NCI-H128 (cell line): ENCODE results near the gene MMRN2.
"Not testable (repeated sequence)": the region's sequence is repeated elsewhere in the genome, so short reads cannot be mapped to it uniquely, and the experiment has no call there.

Experiments used
- DNase-seq: peaks from one replicate; lab custom pipeline; 2025; ENCODE audit not compliant: unreplicated experiment; lab: John Stamatoyannopoulos, UW

Gene MMRN2

DNA sequence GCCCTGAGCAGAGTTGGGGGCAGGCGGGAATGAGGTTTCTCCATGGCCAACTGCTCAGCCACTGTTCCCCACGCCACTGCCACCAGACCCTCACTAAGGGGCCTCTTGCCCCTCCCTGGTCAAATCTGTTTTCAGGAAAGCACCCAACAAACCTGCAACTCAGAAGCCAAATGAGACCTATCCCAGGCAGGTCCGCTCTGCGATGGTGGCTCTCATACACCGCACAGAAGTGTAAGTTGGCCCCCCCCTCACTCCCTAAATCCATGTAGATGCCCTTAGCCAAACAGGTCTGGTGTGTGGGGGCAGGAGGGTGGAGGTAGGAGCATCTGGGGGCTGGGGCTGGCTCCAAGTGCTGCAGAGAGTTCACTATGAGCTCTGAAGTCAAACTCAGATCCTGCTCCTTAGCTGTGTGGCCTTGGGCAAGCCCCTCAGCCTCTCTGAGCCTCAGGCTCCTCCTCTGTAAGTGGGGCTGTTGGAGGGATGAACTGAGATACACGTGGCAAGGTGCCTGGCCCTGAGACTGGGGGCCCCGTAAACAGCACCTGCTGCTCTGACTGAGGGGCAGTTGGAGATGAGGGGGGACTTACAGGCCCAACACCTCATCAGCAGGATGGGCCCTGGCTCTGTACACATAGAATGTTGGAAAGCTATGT is 1.1 kb downstream of the MMRN2 start:
- DNase-seq = no peak

DNA sequence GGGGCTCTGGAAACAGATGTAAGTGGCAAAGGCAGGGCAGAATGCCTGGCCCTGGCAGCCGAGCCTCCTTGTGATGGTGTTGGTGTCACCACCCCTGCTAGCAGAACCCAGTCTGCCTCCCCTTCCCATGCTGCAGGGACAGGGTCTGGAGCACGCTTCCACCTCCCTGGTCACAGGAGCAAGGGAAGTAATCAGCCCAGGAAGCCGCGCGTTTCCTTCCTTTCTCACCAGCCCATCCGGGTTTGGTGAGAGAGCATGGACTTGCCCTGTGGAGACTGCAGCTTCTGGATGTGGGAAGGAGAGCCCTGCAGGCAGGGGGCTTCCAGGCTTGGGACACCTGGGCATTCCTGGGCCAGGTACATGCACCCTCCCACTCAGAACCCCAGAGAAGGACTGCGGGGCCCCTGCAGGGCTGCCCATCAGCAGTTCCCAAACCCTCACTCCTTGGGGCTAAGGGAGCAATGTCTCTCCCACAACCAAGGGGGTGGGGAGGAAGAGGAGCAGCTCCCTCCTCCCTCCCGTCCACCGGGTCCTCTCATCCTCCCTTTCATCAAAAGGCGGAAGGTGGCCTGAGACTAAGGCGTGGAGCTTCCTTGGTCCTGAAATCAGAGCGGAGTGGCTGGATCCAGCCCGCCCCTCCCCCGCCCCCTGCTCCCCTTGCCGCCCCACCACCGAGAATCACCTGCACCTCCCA is 1.8 kb downstream of the MMRN2 start:
- no peak for DNase-seq

DNA sequence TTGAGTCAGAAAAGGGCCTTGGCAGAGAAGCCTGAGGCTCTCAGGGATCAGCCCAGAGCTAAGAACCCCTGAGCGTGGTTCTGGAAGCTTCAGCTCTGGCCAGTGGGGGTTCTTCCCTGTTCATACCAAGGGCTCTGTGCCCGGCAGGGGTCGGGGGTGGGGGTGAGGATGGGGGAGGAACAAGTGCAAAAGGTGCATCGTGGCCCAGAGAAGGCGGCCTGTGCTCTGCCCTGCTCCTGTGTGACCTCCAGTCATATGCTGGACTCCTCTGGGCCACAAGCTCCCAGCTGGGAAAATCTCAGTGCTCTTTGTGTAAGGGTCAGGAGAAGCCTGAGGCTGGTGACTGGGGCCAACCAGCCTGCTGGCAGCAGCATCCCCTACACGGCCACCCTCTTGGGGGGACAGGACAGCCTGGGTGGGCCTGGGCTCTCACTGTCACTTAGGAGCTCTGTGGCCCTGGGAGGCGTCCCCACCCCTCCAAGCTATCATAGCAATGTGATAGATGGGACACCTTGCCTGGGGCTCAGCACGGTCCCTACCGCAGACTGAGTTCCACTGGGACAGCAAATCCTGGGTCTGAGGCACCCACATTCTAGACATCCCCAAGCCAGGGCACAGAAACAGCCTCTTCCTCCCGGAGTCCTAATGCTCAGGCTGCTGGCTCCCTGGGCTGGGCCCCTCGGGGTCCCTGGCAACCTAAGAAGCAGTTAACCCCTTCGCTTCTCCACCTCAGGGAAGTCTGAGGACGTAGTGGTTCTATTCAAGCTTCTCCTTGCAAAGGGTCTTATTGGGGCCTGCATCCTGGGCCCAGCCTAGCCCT is 2.5 kb downstream of the MMRN2 start:
- no peak for DNase-seq

DNA sequence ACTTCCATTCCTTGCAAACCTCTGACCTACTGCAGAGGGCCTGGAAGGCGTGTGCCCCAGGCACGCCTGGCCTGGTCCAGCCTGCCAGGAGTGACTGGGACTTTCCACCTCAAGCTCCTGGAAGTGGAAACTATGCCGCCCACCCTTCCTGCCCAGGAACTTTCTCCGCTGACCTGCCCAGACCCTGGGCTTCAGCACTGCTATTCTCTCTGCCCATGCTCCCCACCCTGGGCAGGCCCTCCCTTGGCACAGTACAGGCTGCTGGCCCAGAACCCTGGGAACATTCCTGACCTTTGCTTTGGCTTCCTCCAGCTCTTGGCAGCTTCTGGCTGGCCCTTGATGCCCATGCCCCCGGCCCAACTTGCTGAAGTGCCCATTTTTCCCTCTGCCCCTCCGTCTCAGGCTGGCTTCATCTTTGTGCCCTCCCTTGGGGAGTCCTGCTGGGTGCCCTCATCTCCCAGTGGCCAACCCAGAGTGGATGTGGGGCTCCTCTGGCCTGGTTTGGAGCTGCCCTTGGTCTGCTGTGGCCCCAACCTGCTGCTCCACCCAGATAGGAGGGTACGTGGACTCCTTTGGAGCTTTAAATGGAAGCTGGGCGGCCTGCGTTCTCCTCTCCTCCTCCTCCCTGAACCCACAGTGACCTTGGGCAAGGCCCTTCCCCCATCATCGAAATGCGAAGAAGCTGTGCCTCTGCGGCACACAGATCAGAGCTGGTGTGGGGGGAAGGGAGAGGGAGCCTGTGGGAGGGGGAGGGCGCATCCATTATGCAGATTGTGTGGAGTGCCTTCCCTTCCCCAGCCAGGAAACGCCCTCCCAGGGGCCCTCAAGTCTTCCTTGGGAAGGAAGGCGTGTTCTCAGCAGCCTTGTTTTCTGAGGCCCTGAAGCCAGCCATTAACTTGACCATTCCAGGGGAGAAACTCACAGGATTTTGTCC is 3.4 kb downstream of the MMRN2 start:
- no peak for DNase-seq

DNA sequence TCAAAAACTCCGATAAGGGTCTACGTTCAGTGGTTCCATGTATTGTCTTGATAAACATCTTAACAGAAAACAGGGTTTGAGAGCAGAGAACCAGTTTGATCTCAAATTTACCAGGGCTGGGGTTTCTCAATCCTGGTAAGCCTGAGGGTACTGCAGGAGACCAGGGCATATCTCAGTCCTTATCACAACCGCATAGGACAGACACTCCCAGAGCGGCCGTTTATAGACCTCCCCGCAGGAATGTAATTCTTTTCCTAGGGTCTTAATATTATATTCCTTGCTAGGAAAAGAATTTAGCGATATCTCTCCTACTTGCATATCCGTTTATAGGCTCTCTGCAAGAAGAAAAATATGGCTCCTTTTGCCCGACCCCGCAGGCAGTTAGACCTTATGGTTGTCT is 4.7 kb downstream of the MMRN2 start:
- DNase-seq = not testable (repeated sequence)

DNA sequence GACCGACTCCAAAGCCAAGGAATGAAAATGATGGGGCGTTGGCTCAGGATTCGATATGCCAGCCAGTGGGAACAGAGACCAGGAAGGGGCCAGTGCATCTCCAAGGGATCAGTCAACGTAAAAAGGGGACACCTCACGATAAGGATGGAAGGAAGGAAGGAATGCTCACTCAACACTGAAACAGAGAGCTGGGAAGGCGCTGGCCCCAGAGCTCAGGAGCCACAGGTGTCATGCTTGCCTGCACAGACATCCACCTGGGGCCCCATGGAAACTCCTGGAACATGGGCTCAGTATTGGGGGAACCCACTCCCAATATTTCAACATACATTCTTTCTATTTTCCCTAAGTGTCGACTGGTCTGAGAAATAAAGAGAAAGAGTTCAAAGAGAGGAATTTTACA is 5.3 kb downstream of the MMRN2 start:
- DNase-seq = no peak

DNA sequence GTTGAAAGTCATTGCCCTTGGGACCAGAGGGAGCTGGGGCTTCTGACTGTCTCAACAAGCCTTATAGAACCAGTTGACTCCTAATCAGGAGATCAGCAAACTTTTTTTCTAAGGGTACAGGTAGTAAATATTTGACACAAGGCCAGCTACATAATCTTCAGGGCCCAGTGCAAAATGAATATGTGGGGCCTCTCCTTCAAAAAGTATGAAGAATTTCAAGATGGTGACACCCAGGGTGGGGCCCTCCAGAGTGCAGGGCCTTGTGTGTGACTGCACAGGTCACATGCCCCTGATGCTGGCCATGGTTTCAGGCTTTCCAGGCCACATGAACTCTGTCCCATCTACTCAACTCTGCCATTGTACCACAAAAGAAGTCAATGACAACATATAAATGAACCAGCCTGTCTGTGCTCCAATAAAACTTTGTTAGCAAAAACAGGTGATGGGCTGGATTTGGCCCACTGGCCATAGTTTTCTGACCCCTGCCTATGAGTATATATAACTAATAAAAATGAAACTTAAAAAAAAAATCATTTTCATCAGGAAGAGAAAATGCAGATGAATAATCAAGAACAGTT is 6.1 kb downstream of the MMRN2 start:
- no peak for DNase-seq

DNA sequence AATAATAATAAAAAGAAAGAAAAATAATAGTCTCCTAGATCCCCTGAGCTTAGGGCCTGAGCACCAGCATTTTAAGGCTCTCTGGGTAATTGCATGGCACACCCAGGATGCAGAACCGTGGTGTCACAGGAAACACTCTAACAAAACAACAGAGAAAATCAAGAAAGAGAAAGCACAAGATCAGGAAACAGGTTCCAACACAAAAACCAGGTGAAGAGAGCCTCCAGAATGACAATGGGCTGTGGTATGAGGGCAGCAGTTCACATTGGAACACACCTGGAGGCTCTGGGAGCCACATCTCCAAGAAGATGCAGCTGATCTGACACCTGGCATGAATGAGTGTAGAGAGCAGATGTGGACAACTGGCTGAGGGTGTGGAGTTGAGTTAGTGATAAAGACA is 7.1 kb downstream of the MMRN2 start:
- no peak for DNase-seq

DNA sequence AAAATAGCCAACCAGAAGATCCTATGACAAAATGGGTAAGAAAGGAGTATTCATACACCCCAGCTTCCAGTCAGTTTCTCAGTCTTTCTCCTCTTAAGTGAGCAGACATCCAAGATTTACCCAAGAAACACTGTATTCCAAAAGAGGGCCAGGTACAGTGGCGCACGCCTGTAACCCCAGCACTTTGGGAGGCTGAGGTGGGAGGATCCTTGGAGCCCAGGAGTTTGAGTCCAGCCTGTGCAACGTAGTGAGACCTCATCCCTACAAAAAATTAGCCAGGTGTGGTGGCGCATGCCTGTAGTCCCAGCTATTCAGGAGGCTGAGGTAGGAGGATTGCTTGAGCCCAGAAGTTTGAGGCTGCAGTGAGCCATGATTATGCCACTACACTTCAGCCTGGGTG is 9.6 kb downstream of the MMRN2 start:
- DNase-seq = not testable (repeated sequence)

DNA sequence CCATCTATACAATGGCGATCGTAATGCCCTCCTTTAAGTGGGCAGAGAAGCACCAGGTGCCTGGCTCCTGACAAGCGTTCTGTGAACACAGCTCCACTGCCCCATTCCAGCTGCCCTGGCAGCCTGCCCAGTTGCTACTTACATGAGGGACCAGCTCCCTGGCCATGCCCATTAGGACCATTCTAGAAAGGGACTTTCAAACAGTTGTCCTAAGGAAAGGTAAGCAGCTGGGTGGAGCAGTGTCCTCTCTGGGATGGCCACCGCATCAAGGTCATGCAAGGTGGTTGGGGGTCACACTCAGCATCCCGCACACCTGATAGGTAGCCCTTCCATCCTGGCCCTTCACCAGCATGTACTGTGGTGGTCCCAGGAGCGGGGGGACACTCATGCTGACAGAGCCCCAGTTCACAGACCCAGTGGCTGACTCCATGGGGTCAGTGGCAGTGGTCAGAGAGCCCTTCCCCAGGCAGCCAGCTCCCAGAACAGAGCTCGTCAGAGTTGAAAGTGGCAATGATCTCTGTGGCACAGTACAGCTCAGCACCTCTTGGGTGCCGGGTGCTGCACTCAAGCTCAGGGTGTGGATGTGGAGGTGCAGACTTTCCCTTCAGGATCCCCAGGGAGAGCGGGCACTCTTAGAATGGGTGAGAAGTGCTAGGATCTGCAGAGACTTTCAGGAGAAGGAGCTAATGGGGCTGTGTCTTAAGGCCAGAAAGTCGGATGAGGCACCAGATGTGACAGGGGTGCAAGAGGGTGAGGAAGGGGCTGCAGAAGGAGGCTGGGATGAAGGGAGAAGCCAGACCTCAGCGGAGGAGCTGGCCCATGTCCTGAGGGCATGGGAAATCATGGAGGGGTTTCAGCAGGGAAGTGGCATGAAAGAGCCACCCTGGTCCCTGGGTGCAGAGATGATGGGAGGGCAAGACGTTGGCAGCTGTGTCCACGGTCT is 10.9 kb downstream of the MMRN2 start:
- no peak for DNase-seq

DNA sequence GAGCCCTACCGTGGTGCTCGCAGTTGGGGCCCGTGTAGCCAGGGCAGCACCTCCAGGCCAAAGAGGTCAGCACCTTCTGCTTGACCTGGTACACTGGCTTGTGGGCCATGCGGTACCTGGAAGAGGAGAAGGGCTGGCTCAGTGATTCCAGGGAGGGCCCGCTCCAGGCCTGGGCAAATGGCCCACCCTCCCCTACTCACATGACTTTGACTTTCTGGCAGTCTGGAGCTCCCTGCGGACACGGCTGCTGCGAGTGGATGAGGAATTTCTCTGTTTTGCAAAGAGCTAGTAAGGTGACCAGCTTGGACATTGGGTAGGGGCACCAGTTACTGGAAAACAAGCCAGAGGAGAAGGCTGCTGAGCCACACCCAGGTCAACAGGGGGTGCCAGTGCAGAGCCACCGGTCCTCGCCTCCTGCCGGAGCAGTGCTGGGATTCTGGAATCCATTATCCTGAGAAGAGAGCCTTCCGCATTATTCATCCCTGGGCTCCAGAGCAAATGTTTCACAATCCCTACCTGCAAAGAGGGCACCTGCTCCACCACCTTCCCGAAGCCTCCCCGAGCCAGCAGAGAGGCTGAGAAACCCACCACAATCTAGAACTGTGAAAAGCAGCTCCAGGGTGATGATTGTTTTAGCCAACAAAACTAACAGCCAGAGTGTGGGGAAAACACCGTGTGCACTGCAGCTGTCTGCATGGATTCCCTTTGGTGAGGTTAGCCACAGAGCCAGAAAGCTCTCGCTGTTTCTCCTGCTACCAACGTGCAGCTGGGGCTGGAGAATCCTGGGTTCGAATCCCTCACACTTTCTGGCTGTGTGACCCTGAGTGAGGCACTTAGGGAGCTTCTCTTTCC is 11.8 kb downstream of the MMRN2 start:
- no peak for DNase-seq

DNA sequence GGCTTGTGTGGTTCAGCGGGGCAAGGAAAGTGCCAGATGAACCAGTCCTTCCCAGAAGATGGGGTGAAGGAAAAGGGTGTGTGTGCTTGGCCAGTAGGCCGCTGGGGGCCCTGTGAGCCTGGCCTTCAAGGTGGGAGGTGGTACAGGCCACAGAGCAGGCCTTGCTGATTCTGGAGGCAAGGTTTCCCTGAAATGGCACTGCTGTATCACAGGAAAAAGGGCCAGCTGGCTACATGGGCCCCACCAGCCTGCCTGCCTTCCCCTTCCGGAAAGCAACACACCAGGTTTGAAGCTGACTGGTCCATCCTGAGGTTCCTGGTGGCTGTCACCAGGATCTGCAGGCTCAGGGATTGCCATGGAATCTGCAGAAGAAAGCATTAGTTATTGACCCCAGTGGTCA is 12.5 kb downstream of the MMRN2 start:
- DNase-seq = no peak

DNA sequence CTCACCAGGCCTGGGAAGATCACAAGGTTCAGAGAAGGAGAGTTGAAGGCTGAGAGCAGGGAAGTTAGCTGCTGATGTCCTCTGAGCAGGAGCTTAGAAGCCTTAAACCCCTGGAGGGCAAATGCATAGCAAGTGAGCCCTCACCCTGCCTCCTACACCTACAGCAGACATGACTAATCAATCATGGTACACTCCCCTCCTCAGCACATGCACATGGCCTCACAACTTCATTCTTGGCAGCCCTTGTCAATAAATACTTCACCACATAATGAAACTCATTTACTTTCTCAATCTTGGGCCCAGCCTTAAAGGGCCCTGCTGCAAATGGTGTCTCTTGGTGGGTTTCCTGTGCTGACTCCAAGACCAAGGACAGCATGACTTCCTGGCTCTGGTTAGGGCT is 12.9 kb downstream of the MMRN2 start:
- DNase-seq = no peak

DNA sequence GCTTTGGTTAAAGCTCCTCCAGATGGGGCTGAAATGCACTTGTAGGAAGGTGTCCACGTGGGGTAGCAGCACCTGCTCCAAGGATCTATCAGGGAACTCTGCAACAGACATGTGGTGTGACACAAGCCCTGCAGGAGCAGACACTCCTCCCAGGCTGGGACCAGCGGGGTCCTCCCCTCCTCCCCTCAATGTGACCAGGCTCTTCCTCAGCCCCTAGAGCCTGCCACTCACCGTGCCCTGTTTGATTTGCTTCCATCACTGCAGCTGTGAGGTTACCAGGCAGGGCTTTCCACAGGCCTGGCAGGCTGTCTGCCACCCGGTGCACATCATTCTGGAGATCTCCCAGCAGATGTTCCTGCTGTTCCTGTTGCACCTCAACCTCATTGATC is 13.4 kb downstream of the MMRN2 start:
- DNase-seq = no peak

DNA sequence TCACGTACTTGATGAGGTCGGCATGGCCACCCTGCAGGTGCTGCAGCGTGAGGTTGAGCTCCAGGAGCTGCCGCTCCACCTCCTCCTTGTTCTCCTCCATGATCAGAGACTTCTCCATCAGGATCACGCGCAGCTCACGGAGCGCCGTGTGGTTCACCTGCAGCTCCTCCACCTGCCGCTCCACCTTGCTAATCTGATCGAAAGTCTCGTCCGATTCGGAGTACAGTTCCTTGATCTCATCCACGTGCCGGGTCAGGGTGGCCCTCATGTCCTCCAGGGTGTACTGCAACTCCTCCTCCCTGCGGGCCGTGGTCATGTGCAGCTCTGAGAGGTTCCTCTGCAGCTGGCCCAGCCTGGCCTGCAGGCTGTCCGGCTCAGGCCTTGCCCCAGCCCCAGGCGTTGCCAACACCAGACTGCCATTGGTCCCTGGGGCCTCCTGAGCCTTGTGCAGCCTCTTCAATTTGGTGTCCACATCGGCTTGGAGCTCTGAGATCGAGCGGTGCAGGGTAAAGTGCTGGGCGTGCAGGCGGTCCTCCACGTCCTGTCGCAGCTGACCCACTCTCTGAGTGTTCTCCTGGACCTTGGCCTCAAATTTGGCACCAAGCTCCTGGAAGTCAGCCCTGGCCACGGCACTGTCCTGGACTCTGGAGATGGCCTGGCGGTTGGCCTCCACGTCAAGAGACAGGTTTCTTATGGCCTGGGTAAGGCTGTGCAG is 13.9 kb downstream of the MMRN2 start:
- no peak for DNase-seq

DNA sequence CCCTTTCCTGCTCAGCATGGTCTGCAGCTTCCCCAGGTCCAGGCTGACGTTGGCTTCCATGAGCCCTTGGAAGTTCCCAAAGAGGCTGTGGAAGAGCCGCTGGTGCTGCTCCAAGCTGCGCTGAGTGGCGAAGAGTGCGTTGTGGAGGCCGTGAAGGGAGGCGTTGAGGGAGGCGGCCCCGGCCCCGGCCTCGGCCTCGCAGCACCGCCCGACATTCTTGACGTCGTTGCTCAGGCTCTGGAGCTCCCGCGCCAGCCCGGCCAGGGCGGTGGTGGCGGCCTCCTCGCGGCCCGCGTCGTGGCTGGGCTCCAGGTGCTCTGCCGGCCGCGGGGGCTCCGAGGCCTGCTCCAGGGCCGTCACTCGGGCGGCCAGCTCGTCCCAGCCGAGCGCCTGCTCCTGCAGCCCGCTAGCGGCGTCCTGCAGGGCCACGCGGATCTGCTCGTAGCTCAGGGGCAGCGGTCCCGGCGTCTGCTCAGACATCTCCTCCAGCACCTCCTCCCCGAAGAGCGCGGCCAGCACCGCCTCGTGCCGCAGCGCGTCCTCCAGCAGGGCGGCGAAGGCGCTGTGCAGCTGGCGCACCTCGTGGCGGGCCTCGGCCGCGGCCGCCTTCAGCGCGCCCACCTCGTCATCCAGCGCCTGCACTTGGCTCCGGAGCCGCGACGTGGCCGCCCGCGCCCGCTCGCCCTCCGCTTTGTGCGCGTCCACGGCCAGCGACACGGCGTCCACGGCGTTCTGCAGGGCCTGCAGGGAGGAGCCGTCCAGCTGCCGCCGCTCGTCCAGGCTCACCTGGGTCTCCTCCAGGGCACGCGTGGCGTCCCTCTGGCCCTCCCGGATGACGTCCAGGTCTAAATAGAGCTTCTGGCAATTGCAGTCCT is 14.7 kb downstream of the MMRN2 start:
- DNase-seq = no peak

DNA sequence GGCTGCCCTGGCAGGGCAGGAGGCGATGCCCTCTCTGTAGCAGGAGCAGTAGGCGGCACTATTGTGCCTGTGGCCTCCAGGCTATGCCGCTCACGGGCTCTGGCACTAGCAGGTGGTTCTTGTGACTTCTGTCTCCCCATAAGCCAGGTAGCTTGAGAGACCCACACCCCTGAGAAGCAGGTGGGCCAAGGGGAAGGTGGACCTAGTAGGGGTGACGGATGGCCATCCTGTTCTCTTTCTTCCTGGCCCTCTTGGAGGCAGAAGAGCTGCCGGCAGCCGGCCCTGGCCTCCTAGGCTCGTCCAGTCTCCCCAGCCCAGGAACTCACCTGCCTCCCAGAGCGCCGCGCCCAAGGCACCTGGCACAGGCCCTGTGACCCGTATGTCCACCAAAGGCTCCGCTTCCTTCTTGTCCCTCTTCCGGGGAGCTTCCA is 15.4 kb downstream of the MMRN2 start:
- DNase-seq = no peak
